ENCODE results near the gene PMEPA1. TPM values are rescaled to one million over a fixed set of nuclear protein-coding genes. Genes with fewer than 3 reads are reported as not detected.

PMEPA1 gene
- total and polyA plus RNA-seq, 4 donors, result 0.61 to 1.5 (median 1.1) TPM

GRCh38 chr20:57649617-57650015 lies 60.2 kb downstream of the PMEPA1 start:
- Histone ChIP-seq H3K27me3 (ENCODE audit: control insufficient read depth in 4 of 4, insufficient read depth in 4 of 4, low read length in 3 of 4) (peaks cover 0 to 7% (median 3%) of the 10 kb centered on the region in 4 donors), H3K4me1 (ENCODE audit: control insufficient read depth in 4 of 4, insufficient read depth in 4 of 4, low read length in 3 of 4) (no peaks in the 10 kb centered on the region), H3K27ac (ENCODE audit: low read depth in 1 of 2, low read length in 2 of 2) (no peak overlapping the region), H3K9ac (ENCODE audit: low read depth in 1 of 2, low read length in 2 of 2) (no peak overlapping the region), H3K9me3 (ENCODE audit: control insufficient read depth in 4 of 4, low read length in 3 of 4) (no peaks in the 10 kb centered on the region), H3K36me3 (ENCODE audit: control insufficient read depth in 4 of 4, insufficient read depth in 3 of 4, low read depth in 1 of 4, low read length in 3 of 4) (no peaks in the 10 kb centered on the region), H3K4me3 (ENCODE audit: low read depth in 1 of 3, low read length in 3 of 3) (no peak overlapping the region)
- TF ChIP-seq RXRA (IDR thresholded peaks at IDR 0.05) (no peak), MAX (IDR thresholded peaks at IDR 0.05) (no peak), SP1 (IDR thresholded peaks at IDR 0.05) (no peak), GABPA (IDR thresholded peaks at IDR 0.05 in 1 of 2, conservative IDR thresholded peaks at IDR 0.05 in 1 of 2) (no peak), YY1 (IDR thresholded peaks at IDR 0.05) (no peak), TAF1 (conservative IDR thresholded peaks at IDR 0.05) (no peak), EGR1 (IDR thresholded peaks at IDR 0.05; ENCODE audit: low read depth in 2 of 2) (no peak), HNF4A (conservative IDR thresholded peaks at IDR 0.05) (no peak), FOXA2 (IDR thresholded peaks at IDR 0.05) (no peak), RAD21 (IDR thresholded peaks at IDR 0.05) (no peak), ZBTB33 (IDR thresholded peaks at IDR 0.05) (no peak), HNF4G (IDR thresholded peaks at IDR 0.05) (no peak), FOXA1 (IDR thresholded peaks at IDR 0.05) (no peak), CTCF (IDR thresholded peaks at IDR 0.05; ENCODE audit: low read depth, low read length, missing input control) (no peak), JUND (IDR thresholded peaks at IDR 0.05) (no peak)
- TF ChIP-seq, protein P1, sequence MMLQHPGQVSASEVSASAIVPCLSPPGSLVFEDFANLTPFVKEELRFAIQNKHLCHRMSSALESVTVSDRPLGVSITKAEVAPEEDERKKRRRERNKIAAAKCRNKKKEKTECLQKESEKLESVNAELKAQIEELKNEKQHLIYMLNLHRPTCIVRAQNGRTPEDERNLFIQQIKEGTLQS (IDR thresholded peaks at IDR 0.05), result no peak
- TF ChIP-seq, protein P2, sequence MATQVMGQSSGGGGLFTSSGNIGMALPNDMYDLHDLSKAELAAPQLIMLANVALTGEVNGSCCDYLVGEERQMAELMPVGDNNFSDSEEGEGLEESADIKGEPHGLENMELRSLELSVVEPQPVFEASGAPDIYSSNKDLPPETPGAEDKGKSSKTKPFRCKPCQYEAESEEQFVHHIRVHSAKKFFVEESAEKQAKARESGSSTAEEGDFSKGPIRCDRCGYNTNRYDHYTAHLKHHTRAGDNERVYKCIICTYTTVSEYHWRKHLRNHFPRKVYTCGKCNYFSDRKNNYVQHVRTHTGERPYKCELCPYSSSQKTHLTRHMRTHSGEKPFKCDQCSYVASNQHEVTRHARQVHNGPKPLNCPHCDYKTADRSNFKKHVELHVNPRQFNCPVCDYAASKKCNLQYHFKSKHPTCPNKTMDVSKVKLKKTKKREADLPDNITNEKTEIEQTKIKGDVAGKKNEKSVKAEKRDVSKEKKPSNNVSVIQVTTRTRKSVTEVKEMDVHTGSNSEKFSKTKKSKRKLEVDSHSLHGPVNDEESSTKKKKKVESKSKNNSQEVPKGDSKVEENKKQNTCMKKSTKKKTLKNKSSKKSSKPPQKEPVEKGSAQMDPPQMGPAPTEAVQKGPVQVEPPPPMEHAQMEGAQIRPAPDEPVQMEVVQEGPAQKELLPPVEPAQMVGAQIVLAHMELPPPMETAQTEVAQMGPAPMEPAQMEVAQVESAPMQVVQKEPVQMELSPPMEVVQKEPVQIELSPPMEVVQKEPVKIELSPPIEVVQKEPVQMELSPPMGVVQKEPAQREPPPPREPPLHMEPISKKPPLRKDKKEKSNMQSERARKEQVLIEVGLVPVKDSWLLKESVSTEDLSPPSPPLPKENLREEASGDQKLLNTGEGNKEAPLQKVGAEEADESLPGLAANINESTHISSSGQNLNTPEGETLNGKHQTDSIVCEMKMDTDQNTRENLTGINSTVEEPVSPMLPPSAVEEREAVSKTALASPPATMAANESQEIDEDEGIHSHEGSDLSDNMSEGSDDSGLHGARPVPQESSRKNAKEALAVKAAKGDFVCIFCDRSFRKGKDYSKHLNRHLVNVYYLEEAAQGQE (IDR thresholded peaks at IDR 0.05), result no peak
- 83% methylated on average over 14 of the region's 14 CpGs for WGBS
- DNase-seq (ENCODE audit: low spot score), result peak; percentile 17
